ENCODE data around the gene SORCS1. TPM values are rescaled to one million over a fixed set of nuclear protein-coding genes. Genes with fewer than 3 reads are reported as not detected.
"Not testable (repeated sequence)": the region's sequence is repeated elsewhere in the genome, so short reads cannot be mapped to it uniquely, and the experiment has no call there.

SORCS1 gene
- total RNA-seq, 2 experiments from 2014 or later: not detected

GRCh38 chr10:106930751-106931150 lies 233.8 kb downstream of the SORCS1 start:
- Mint-ChIP-seq H3K4me1 (no peaks in the 10 kb centered on the region), H3K27me3 (no peaks in the 10 kb centered on the region), H3K4me3 (no peak overlapping the region), H3K36me3 (ENCODE audit: low read depth) (no peaks in the 10 kb centered on the region), H3K9me3 (peaks cover 2% of the 10 kb centered on the region), H3K27ac (no peak overlapping the region)
- ChIA-PET CTCF (no interaction called here), POLR2A (no interaction called here)
- DNase-seq: no peak

DNA sequence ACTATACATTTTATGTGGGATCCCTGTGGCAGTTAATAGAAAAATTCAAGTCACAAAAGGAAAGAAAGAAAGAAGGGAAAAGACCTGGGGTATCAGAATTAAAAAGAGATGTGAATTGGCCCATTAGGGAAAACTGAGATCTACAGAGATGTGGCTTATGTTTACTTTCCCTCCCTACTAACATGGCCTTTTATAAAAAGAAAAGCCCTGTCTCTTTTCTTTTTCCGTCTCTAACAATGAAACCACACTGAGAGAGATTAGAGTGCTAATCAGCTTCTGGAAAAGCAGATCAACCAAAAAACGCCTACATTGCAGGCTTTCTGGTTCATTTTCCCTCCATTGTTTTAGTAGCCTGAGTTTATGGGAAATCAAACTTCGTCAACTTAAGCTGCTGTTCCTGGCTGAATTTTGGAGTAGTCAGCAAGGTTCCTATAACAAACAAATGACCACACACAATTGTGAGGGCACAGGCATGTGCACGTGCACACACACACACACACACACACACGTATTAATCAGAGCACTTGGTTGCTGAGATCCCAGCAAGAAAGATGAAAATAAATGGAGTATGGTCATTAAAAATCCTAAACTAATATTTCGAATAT lies 235.1 kb downstream of the SORCS1 start:
- DNase-seq: no peak
- ChIA-PET POLR2A (no interaction called here), CTCF (no interaction called here)
- Mint-ChIP-seq H3K36me3 (ENCODE audit: low read depth) (no peaks in the 10 kb centered on the region), H3K9me3 (peaks cover 2% of the 10 kb centered on the region), H3K27ac (no peak overlapping the region), H3K4me3 (no peak overlapping the region), H3K4me1 (no peaks in the 10 kb centered on the region), H3K27me3 (no peaks in the 10 kb centered on the region)

- CTCF ChIA-PET; POLR2A ChIA-PET; H3K4me1 Mint-ChIP-seq; H3K27ac Mint-ChIP-seq; DNase-seq; H3K9me3 Mint-ChIP-seq; H3K27me3 Mint-ChIP-seq; H3K36me3 Mint-ChIP-seq (ENCODE audit: low read depth); H3K4me3 Mint-ChIP-seq: not testable (repeated sequence)
Measured at GRCh38 chr10:106928151-106928550, 236.4 kb downstream of the SORCS1 start.

- peaks cover 2% of the 10 kb centered on the region for H3K9me3 Mint-ChIP-seq
- CTCF ChIA-PET: no interaction called here
- H3K4me3 Mint-ChIP-seq: no peak overlapping the region
- no peaks in the 10 kb centered on the region for H3K36me3 Mint-ChIP-seq (ENCODE audit: low read depth)
- POLR2A ChIA-PET: no interaction called here
- H3K4me1 Mint-ChIP-seq: no peaks in the 10 kb centered on the region
- H3K27me3 Mint-ChIP-seq: no peaks in the 10 kb centered on the region
- no peak for DNase-seq
- no peak overlapping the region for H3K27ac Mint-ChIP-seq
Measured at GRCh38 chr10:106925191-106925590, 239.3 kb downstream of the SORCS1 start.

DNA sequence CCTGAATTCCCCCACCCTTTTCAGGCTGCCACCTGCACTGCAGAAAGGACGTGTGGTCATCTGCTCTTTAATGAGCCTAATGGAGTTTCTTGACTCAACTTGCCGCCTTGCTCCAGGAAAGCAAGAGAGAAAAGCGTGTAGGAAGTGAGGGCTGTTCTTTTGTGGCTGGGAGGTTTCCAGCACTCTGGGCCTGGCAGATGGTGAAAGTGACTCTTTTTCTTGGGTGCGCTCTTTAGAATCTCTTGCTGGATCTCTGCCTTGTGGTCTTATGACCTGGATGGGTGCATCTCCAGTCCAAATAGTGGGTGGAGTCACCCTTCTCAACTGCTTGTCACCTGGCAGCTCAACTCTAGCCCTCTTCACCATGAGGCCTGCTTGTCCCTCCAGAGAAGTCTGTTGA lies 244.0 kb downstream of the SORCS1 start:
- ChIA-PET CTCF (no interaction called here), POLR2A (no interaction called here)
- Mint-ChIP-seq H3K27ac (no peak overlapping the region), H3K36me3 (ENCODE audit: low read depth) (no peaks in the 10 kb centered on the region), H3K4me1 (no peaks in the 10 kb centered on the region), H3K27me3 (no peaks in the 10 kb centered on the region), H3K9me3 (no peaks in the 10 kb centered on the region), H3K4me3 (no peak overlapping the region)
- no peak for DNase-seq

- H3K4me1 Mint-ChIP-seq: no peaks in the 10 kb centered on the region
- CTCF ChIA-PET: no interaction called here
- H3K27me3 Mint-ChIP-seq: no peaks in the 10 kb centered on the region
- H3K27ac Mint-ChIP-seq: no peak overlapping the region
- H3K9me3 Mint-ChIP-seq: no peaks in the 10 kb centered on the region
- no peaks in the 10 kb centered on the region for H3K36me3 Mint-ChIP-seq (ENCODE audit: low read depth)
- DNase-seq: no peak
- POLR2A ChIA-PET: no interaction called here
- no peak overlapping the region for H3K4me3 Mint-ChIP-seq
Measured at GRCh38 chr10:106919871-106920282, 244.6 kb downstream of the SORCS1 start.

- CTCF ChIA-PET: no interaction called here
- Mint-ChIP-seq H3K4me3 (no peak overlapping the region), H3K27me3 (no peaks in the 10 kb centered on the region), H3K9me3 (no peaks in the 10 kb centered on the region), H3K27ac (no peak overlapping the region), H3K4me1 (no peaks in the 10 kb centered on the region), H3K36me3 (ENCODE audit: low read depth) (no peaks in the 10 kb centered on the region)
- DNase-seq: no peak
- POLR2A ChIA-PET: no interaction called here
Measured at GRCh38 chr10:106917452-106918055, 247.0 kb downstream of the SORCS1 start.

DNA sequence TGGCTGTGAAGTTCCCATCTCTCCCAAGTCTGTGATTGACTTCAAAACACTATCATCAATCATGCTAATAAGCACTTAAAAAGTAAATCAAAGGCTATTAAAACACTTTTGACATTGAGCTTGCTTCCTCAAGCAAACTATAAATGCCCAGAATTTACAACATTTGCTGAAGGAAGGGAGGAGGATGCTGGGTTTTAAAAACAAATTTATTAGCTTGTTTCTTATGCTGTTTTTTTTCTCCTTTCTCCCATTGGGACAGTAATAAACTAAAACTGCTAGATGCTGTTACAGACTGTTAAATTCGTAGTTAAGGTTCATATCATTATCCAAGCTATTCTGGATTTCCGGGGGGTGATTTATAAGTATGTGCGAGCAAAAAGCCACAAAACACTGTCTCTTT lies 250.5 kb downstream of the SORCS1 start:
- H3K27me3 Mint-ChIP-seq: no peaks in the 10 kb centered on the region
- ChIA-PET POLR2A (no interaction called here), CTCF (no interaction called here)
- no peak for DNase-seq
- H3K36me3 Mint-ChIP-seq (ENCODE audit: low read depth): no peaks in the 10 kb centered on the region
- H3K4me3 Mint-ChIP-seq: no peak overlapping the region
- no peaks in the 10 kb centered on the region for H3K4me1 Mint-ChIP-seq
- H3K27ac Mint-ChIP-seq: no peak overlapping the region
- H3K9me3 Mint-ChIP-seq: peaks cover 2% of the 10 kb centered on the region

DNA sequence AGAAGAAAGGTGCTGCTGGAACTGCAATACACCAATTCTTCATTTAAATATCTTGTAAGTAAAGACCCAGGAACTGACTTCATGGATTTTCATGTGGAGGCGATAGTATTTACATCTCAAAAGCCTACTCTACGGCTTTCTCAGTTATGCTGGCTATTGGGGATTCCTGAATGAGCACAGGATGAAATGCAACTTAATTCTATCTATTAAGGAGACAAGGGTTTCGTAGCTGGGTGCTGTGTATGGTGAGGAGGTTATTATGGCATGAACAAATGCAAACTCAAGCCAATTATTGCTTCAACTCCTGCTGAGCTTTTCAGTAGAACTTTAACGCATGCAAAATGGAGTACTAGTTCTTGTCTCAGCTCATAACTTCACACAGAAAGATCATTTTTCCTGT lies 251.2 kb downstream of the SORCS1 start:
- Mint-ChIP-seq H3K27ac (no peak overlapping the region), H3K9me3 (peaks cover 2% of the 10 kb centered on the region), H3K36me3 (ENCODE audit: low read depth) (no peaks in the 10 kb centered on the region), H3K27me3 (no peaks in the 10 kb centered on the region), H3K4me3 (no peak overlapping the region), H3K4me1 (no peaks in the 10 kb centered on the region)
- POLR2A ChIA-PET: no interaction called here
- no peak for DNase-seq
- CTCF ChIA-PET: no interaction called here

DNA sequence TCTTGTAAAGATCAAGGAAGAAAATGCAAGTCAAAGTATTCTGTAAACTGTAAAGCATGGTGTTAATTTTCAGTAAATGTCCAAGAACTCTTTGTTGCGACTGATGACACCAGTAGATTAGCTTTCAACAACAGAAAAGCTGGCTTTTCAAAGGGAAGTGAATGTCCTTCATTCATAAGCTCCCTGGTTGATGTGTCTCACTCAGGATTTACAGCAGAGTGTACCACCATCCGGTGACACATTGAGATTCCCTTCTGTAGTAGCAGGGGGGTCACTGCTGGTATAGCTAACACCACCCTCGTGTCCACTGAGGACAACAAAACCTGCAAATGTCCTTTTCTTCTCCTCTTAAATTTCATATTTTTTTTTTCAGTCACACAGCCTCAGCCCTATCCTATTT lies 253.4 kb downstream of the SORCS1 start:
- Mint-ChIP-seq H3K4me3 (no peak overlapping the region), H3K27me3 (no peaks in the 10 kb centered on the region), H3K4me1 (no peaks in the 10 kb centered on the region), H3K27ac (no peak overlapping the region), H3K9me3 (peaks cover 2% of the 10 kb centered on the region), H3K36me3 (ENCODE audit: low read depth) (no peaks in the 10 kb centered on the region)
- ChIA-PET POLR2A (no interaction called here), CTCF (no interaction called here)
- DNase-seq: no peak

DNA sequence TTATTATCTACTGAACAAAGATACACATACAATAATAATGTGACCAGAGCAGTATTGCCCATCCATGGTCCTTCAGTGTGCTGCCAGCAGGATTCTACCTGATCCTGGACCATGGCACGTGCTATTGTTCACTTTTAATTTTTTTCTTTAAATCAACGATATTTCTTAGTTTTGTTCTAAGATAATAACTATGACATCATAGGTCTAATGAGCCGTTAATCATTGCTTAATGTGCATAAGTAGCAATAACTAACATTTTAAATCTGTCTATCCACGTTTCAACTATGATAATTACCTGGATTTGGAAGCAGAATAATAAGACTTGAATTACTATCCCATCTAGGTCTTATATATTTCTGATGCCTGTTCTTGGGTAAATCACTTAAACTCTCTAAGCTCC lies 253.8 kb downstream of the SORCS1 start:
- Mint-ChIP-seq H3K36me3 (ENCODE audit: low read depth) (no peaks in the 10 kb centered on the region), H3K4me1 (no peaks in the 10 kb centered on the region), H3K9me3 (peaks cover 2% of the 10 kb centered on the region), H3K27me3 (no peaks in the 10 kb centered on the region), H3K4me3 (no peak overlapping the region), H3K27ac (no peak overlapping the region)
- CTCF ChIA-PET: no interaction called here
- POLR2A ChIA-PET: no interaction called here
- DNase-seq: no peak

- no peaks in the 10 kb centered on the region for H3K27me3 Mint-ChIP-seq
- ChIA-PET POLR2A (no interaction called here), CTCF (no interaction called here)
- DNase-seq: no peak
- no peaks in the 10 kb centered on the region for H3K36me3 Mint-ChIP-seq (ENCODE audit: low read depth)
- H3K27ac Mint-ChIP-seq: no peak overlapping the region
- no peaks in the 10 kb centered on the region for H3K4me1 Mint-ChIP-seq
- no peak overlapping the region for H3K4me3 Mint-ChIP-seq
- H3K9me3 Mint-ChIP-seq: peaks cover 2% of the 10 kb centered on the region
Measured at GRCh38 chr10:106908225-106908624, 256.3 kb downstream of the SORCS1 start.

DNA sequence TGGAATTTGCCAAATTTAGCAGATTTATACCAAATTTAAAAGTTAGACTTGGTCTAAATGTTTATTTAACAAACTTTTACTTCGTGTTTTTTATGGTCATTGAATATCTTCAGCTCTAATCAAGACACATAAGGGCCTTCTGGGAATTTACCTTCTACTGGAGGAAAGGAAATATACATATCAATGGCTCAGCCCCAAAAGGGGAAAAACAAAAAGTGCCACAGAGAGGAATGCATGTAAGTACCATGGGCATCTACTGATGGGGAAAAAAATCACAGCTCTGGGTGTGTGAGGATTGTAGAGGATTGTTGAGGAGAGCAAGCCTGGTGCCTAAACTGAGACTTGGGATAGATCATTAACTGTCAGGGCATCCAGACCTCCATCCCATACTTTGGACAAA lies 260.3 kb downstream of the SORCS1 start:
- no peak for DNase-seq
- Mint-ChIP-seq H3K27ac (no peak overlapping the region), H3K27me3 (no peaks in the 10 kb centered on the region), H3K4me1 (no peaks in the 10 kb centered on the region), H3K4me3 (no peak overlapping the region), H3K9me3 (no peaks in the 10 kb centered on the region), H3K36me3 (ENCODE audit: low read depth) (no peaks in the 10 kb centered on the region)
- CTCF ChIA-PET: interaction anchor here (0.6 kb wide), 2 partner anchors 426 to 613 kb away, joined by 3 read pairs; no protein-coding TSS in a partner anchor
- POLR2A ChIA-PET: no interaction called here

- Mint-ChIP-seq H3K27ac (no peak overlapping the region), H3K36me3 (ENCODE audit: low read depth) (no peaks in the 10 kb centered on the region), H3K4me1 (no peaks in the 10 kb centered on the region), H3K4me3 (no peak overlapping the region), H3K9me3 (no peaks in the 10 kb centered on the region), H3K27me3 (no peaks in the 10 kb centered on the region)
- ChIA-PET CTCF (no interaction called here), POLR2A (no interaction called here)
- DNase-seq: no peak
Measured at GRCh38 chr10:106903180-106903579, 261.3 kb downstream of the SORCS1 start.
